Progenitor cell of endocrine pancreas (in vitro differentiated cells): Measurements from ENCODE around the gene CA12. TPM values are rescaled to one million over a fixed set of nuclear protein-coding genes. Genes with fewer than 3 reads are reported as not detected.

ENCODE experiments used
- DNase-seq: peaks from one replicate; pipeline ENCODE4 v3.0.0; 2021; ENCODE audit warnings: low spot score; ENCODE audit not compliant: unreplicated experiment
- H3K27ac Mint-ChIP-seq: 2 replicates; pipeline ENCODE4 v1.8.0; 2021; ENCODE audit warnings: mild to moderate bottlenecking, moderate library complexity, mixed read lengths
- H3K27me3 Mint-ChIP-seq: 2 replicates; pipeline ENCODE4 v1.8.0; 2021; ENCODE audit warnings: mixed read lengths
- H3K36me3 Mint-ChIP-seq: 2 replicates; pipeline ENCODE4 v1.8.0; 2022; ENCODE audit warnings: mixed read lengths; ENCODE audit not compliant: insufficient read depth
- H3K4me1 Mint-ChIP-seq: 2 replicates; pipeline ENCODE4 v1.8.0; 2021; ENCODE audit warnings: low read depth, mixed read lengths
- H3K4me3 Mint-ChIP-seq: 2 replicates; pipeline ENCODE4 v1.8.0; 2021; ENCODE audit warnings: low read depth, mild to moderate bottlenecking, moderate library complexity, mixed read lengths
- H3K9me3 Mint-ChIP-seq: 2 replicates; pipeline ENCODE4 v1.8.0; 2021; ENCODE audit warnings: low read depth, mixed read lengths
- CTCF ChIP-seq: fragments of 200-600 bp; sonication (generic); IDR thresholded peaks from one replicate; pipeline ENCODE4 v1.5.0; 2021; ENCODE audit warnings: antibody characterized with exemption, mild to moderate bottlenecking; ENCODE audit not compliant: unreplicated experiment
- total RNA-seq: library from RNA; stranded (reverse); gene quantifications from 2 replicates; pipeline ENCODE4 v1.2.1, GENCODE V29; 2021

CA12 gene
- total RNA-seq, 1 donor from 2014 or later: 0.38 TPM

GRCh38 chr15:63379492-63380150 lies 2.0 kb downstream of the CA12 start:
- Mint-ChIP-seq H3K4me3 (no peak overlapping the region), H3K27me3 (peaks cover 81% of the 10 kb centered on the region), H3K36me3 (no peaks in the 10 kb centered on the region), H3K9me3 (no peaks in the 10 kb centered on the region), H3K4me1 (peaks cover 14% of the 10 kb centered on the region), H3K27ac (no peak overlapping the region)
- TF ChIP-seq CTCF: no peak
- no peak for DNase-seq

GRCh38 chr15:63378946-63379345 lies 2.7 kb downstream of the CA12 start:
- no peak overlapping the region for H3K27ac Mint-ChIP-seq
- H3K4me1 Mint-ChIP-seq: peaks cover 14% of the 10 kb centered on the region
- no peak overlapping the region for H3K4me3 Mint-ChIP-seq
- H3K9me3 Mint-ChIP-seq: no peaks in the 10 kb centered on the region
- no peak for DNase-seq
- H3K27me3 Mint-ChIP-seq: peaks cover 77% of the 10 kb centered on the region
- H3K36me3 Mint-ChIP-seq: no peaks in the 10 kb centered on the region
- TF ChIP-seq CTCF: no peak

GRCh38 chr15:63374686-63375520 lies 6.7 kb downstream of the CA12 start:
- H3K36me3 Mint-ChIP-seq: no peaks in the 10 kb centered on the region
- no peaks in the 10 kb centered on the region for H3K9me3 Mint-ChIP-seq
- no peak for DNase-seq
- no peak overlapping the region for H3K4me3 Mint-ChIP-seq
- H3K27ac Mint-ChIP-seq: no peak overlapping the region
- H3K4me1 Mint-ChIP-seq: peaks cover under 1% of the 10 kb centered on the region
- peaks cover 45% of the 10 kb centered on the region for H3K27me3 Mint-ChIP-seq
- TF ChIP-seq CTCF: no peak

- no peaks in the 10 kb centered on the region for H3K9me3 Mint-ChIP-seq
- TF ChIP-seq CTCF: no peak
- H3K36me3 Mint-ChIP-seq: no peaks in the 10 kb centered on the region
- no peaks in the 10 kb centered on the region for H3K4me1 Mint-ChIP-seq
- DNase-seq: no peak
- H3K27me3 Mint-ChIP-seq: peaks cover 38% of the 10 kb centered on the region
- H3K27ac Mint-ChIP-seq: no peak overlapping the region
- H3K4me3 Mint-ChIP-seq: no peak overlapping the region
Measured at GRCh38 chr15:63373866-63374548, 7.6 kb downstream of the CA12 start.

GRCh38 chr15:63373330-63373729 lies 8.3 kb downstream of the CA12 start:
- no peak for TF ChIP-seq CTCF
- DNase-seq: no peak
- H3K27ac Mint-ChIP-seq: no peak overlapping the region
- H3K27me3 Mint-ChIP-seq: peaks cover 31% of the 10 kb centered on the region
- H3K9me3 Mint-ChIP-seq: no peaks in the 10 kb centered on the region
- no peaks in the 10 kb centered on the region for H3K4me1 Mint-ChIP-seq
- no peaks in the 10 kb centered on the region for H3K36me3 Mint-ChIP-seq
- H3K4me3 Mint-ChIP-seq: no peak overlapping the region
